Neural cell (in vitro differentiated cells): Measurements from ENCODE around the gene P2RX3. TPM values are rescaled to one million over a fixed set of nuclear protein-coding genes. Genes with fewer than 3 reads are reported as not detected.

ENCODE experiments used
- H2AFZ ChIP-seq: fragments of 200-600, 300-800 bp; sonication (generic), shearing (Covaris generic); 2 replicates; pipeline ENCODE4 v1.6.0; 2014; ENCODE audit warnings: low read depth, mild to moderate bottlenecking, antibody characterized with exemption, low read length, moderate library complexity
- H3F3A ChIP-seq: fragments of 200-600 bp; shearing (Covaris generic); 2 replicates; pipeline ENCODE4 v1.6.1; 2016; ENCODE audit warnings: mild to moderate bottlenecking, moderate library complexity, mixed read lengths, antibody characterized with exemption, low read length; ENCODE audit not compliant: insufficient read depth, poor library complexity, severe bottlenecking
- H3K27ac ChIP-seq: fragments of 200-600, 300-800 bp; sonication (generic), shearing (Covaris generic); 2 replicates; pipeline ENCODE4 v1.5.1; 2014; ENCODE audit warnings: mild to moderate bottlenecking, low read length, moderate library complexity
- H3K27me3 ChIP-seq: fragments of 300-800, 200-600 bp; sonication (generic), shearing (Covaris generic); 2 replicates; pipeline ENCODE4 v1.6.0; 2014; ENCODE audit warnings: mild to moderate bottlenecking, low read depth, low read length, moderate library complexity; ENCODE audit not compliant: insufficient read depth
- H3K36me3 ChIP-seq: fragments of 300-800, 200-600 bp; sonication (generic), shearing (Covaris generic); 2 replicates; pipeline ENCODE4 v1.5.1; 2014; ENCODE audit warnings: mild to moderate bottlenecking, antibody characterized with exemption, low read length, moderate library complexity; ENCODE audit not compliant: insufficient read depth
- H3K4me2 ChIP-seq: fragments of 300-800, 200-600 bp; sonication (generic), shearing (Covaris generic); 2 replicates; pipeline ENCODE4 v1.6.0; 2014; ENCODE audit warnings: mild to moderate bottlenecking, low read length
- H3K4me3 ChIP-seq: fragments of 300-800, 200-600 bp; sonication (generic), shearing (Covaris generic); 2 replicates; pipeline ENCODE4 v1.5.1; 2014; ENCODE audit warnings: mild to moderate bottlenecking, low read length, moderate library complexity
- H3K79me2 ChIP-seq: fragments of 200-600 bp; shearing (Covaris generic); replicated peaks from 2 replicates; pipeline ENCODE4 v1.6.0; 2014; ENCODE audit warnings: mild to moderate bottlenecking, low read length, moderate library complexity; ENCODE audit not compliant: insufficient read depth
- H3K9ac ChIP-seq: fragments of 300-800, 200-600 bp; sonication (generic), shearing (Covaris generic); 2 replicates; pipeline ENCODE4 v1.6.1; 2016; ENCODE audit warnings: mild to moderate bottlenecking, low read length, mixed read lengths
- H3K9me2 ChIP-seq: fragments of 200-600 bp; shearing (Covaris generic); 2 replicates; pipeline ENCODE4 v1.6.1; 2016; ENCODE audit warnings: mild to moderate bottlenecking, low read length, mixed read lengths; ENCODE audit not compliant: insufficient read depth
- H3K9me3 ChIP-seq: fragments of 200-600, 300-800 bp; sonication (generic), shearing (Covaris generic); 2 replicates; pipeline ENCODE4 v1.6.1; 2016; ENCODE audit warnings: mild to moderate bottlenecking, mixed run types, low read length, moderate library complexity, mixed read lengths
- H4K20me1 ChIP-seq: fragments of 200-600 bp; shearing (Covaris generic); 2 replicates; pipeline ENCODE4 v1.6.1; 2016; ENCODE audit warnings: mild to moderate bottlenecking, mixed run types; ENCODE audit not compliant: insufficient read depth
- EP300 ChIP-seq: fragments of 450-650 bp; conservative IDR thresholded peaks from 2 replicates; pipeline ENCODE4 v1.6.1; 2014; ENCODE audit warnings: antibody characterized with exemption, mild to moderate bottlenecking, moderate library complexity; ENCODE audit not compliant: poor library complexity, severe bottlenecking
- EZH2 ChIP-seq: fragments of 200-600, 300-800 bp; shearing (Covaris generic), sonication (generic); IDR thresholded peaks from 2 replicates; pipeline ENCODE4 v1.6.1; 2014; ENCODE audit warnings: antibody characterized with exemption, low read length, borderline replicate concordance, mild to moderate bottlenecking; ENCODE audit not compliant: insufficient read depth, poor library complexity, severe bottlenecking
- MXI1 ChIP-seq: fragments of 450-650 bp; conservative IDR thresholded peaks from 2 replicates; pipeline ENCODE4 v1.6.1; 2014; ENCODE audit warnings: antibody characterized with exemption, mild to moderate bottlenecking; ENCODE audit not compliant: poor library complexity, severe bottlenecking
- POLR2AphosphoS5 ChIP-seq: IDR thresholded peaks from 2 replicates; pipeline ENCODE4 v1.6.1; 2012
- RAD21 ChIP-seq: fragments of 450-650 bp; conservative IDR thresholded peaks from 2 replicates; pipeline ENCODE4 v1.6.1; 2014; ENCODE audit warnings: antibody characterized with exemption, mild to moderate bottlenecking, moderate library complexity
- SMC3 ChIP-seq: fragments of 450-650 bp; conservative IDR thresholded peaks from 2 replicates; pipeline ENCODE4 v1.6.1; 2014; ENCODE audit warnings: antibody characterized with exemption, mild to moderate bottlenecking, moderate library complexity; ENCODE audit not compliant: poor library complexity
- TAF1 ChIP-seq: IDR thresholded peaks from 2 replicates; pipeline ENCODE4 v1.6.1; 2012; ENCODE audit warnings: low read depth
- polyA plus RNA-seq: library from polyadenylated mRNA; depleted of rRNA; stranded (reverse); fragments of >200 nt; gene quantifications from 2 replicates; pipeline ENCODE4 v1.2.3, GENCODE V29; 2014
- TF ChIP-seq, protein P1 (sequence below): fragments of 450-650 bp; IDR thresholded peaks from 2 replicates; pipeline ENCODE4 v1.5.1; 2014; ENCODE audit warnings: antibody characterized with exemption, mild to moderate bottlenecking, moderate library complexity; ENCODE audit not compliant: poor library complexity, severe bottlenecking
- TF ChIP-seq, protein P2 (sequence below): IDR thresholded peaks from 2 replicates; pipeline ENCODE4 v1.6.1; 2012; ENCODE audit warnings: borderline replicate concordance

Gene P2RX3
- polyA plus RNA-seq, 1 donor from 2014 or later: not detected

DNA sequence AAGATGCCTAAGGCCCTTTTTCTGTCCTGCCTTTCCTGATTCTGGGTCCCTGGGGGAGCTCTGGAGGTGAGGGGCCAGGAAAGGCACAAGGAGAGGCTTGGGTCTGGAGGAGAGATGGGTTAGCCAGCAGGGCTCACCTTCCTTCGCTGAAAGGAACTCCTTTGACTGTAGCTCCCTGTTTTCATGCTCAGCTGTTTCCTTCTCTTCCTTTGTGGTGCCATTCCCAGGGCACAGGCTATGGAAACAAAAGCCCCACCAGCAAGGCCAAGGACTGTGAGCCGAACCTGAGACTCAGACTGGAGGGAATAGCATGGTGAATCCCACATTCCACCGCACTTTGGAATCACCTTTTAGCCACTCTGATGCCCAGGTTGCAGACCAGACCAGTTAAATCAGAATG is 78.3 kb downstream of the P2RX3 start:
- no peaks in the 10 kb centered on the region for H3K79me2 ChIP-seq
- H3F3A ChIP-seq: no peaks in the 10 kb centered on the region
- no peaks in the 10 kb centered on the region for H3K36me3 ChIP-seq
- no peak overlapping the region for H3K4me2 ChIP-seq
- no peak overlapping the region for H3K9ac ChIP-seq
- no peaks in the 10 kb centered on the region for H3K27me3 ChIP-seq
- no peaks in the 10 kb centered on the region for H4K20me1 ChIP-seq
- H2AFZ ChIP-seq: no peak overlapping the region
- H3K27ac ChIP-seq: no peak overlapping the region
- H3K9me2 ChIP-seq: no peaks in the 10 kb centered on the region
- no peaks in the 10 kb centered on the region for H3K9me3 ChIP-seq
- TF ChIP-seq SMC3 (no peak), MXI1 (no peak), EP300 (no peak), EZH2 (no peak), POLR2AphosphoS5 (no peak), RAD21 (no peak), TAF1 (no peak)
- TF ChIP-seq, protein P1, sequence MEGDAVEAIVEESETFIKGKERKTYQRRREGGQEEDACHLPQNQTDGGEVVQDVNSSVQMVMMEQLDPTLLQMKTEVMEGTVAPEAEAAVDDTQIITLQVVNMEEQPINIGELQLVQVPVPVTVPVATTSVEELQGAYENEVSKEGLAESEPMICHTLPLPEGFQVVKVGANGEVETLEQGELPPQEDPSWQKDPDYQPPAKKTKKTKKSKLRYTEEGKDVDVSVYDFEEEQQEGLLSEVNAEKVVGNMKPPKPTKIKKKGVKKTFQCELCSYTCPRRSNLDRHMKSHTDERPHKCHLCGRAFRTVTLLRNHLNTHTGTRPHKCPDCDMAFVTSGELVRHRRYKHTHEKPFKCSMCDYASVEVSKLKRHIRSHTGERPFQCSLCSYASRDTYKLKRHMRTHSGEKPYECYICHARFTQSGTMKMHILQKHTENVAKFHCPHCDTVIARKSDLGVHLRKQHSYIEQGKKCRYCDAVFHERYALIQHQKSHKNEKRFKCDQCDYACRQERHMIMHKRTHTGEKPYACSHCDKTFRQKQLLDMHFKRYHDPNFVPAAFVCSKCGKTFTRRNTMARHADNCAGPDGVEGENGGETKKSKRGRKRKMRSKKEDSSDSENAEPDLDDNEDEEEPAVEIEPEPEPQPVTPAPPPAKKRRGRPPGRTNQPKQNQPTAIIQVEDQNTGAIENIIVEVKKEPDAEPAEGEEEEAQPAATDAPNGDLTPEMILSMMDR: no peak
- TF ChIP-seq, protein P2, sequence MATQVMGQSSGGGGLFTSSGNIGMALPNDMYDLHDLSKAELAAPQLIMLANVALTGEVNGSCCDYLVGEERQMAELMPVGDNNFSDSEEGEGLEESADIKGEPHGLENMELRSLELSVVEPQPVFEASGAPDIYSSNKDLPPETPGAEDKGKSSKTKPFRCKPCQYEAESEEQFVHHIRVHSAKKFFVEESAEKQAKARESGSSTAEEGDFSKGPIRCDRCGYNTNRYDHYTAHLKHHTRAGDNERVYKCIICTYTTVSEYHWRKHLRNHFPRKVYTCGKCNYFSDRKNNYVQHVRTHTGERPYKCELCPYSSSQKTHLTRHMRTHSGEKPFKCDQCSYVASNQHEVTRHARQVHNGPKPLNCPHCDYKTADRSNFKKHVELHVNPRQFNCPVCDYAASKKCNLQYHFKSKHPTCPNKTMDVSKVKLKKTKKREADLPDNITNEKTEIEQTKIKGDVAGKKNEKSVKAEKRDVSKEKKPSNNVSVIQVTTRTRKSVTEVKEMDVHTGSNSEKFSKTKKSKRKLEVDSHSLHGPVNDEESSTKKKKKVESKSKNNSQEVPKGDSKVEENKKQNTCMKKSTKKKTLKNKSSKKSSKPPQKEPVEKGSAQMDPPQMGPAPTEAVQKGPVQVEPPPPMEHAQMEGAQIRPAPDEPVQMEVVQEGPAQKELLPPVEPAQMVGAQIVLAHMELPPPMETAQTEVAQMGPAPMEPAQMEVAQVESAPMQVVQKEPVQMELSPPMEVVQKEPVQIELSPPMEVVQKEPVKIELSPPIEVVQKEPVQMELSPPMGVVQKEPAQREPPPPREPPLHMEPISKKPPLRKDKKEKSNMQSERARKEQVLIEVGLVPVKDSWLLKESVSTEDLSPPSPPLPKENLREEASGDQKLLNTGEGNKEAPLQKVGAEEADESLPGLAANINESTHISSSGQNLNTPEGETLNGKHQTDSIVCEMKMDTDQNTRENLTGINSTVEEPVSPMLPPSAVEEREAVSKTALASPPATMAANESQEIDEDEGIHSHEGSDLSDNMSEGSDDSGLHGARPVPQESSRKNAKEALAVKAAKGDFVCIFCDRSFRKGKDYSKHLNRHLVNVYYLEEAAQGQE: no peak
- no peak overlapping the region for H3K4me3 ChIP-seq

DNA sequence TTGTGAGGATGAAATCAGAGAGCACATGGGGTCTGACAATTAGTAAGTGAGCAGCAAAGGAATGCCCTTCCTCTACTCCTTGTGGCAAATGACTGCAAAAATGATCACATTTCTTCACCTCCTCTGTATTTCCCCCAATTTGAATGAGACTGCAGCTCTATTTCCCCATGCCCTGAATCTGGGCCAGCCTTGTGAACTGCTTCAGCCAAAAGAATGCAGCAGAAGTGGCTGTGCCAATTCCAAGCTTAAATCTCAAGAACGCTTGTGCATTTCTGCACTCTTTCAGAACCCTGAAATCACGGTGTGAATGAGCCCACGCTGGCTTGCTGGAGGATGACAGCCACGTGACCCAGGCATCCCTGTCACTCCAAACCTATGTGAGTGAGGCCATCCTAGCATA is 78.9 kb downstream of the P2RX3 start:
- Histone ChIP-seq H3K9ac (no peak overlapping the region), H3K36me3 (no peaks in the 10 kb centered on the region), H3K4me3 (no peak overlapping the region)

More for the DNA sequence above, 78.9 kb downstream of the P2RX3 start:
- H3K4me2 ChIP-seq: no peak overlapping the region
- H3K27me3 ChIP-seq: no peaks in the 10 kb centered on the region
- H3K9me2 ChIP-seq: no peaks in the 10 kb centered on the region
- no peaks in the 10 kb centered on the region for H3K79me2 ChIP-seq
- H3K27ac ChIP-seq: no peak overlapping the region
- H4K20me1 ChIP-seq: no peaks in the 10 kb centered on the region
- H2AFZ ChIP-seq: no peak overlapping the region
- no peaks in the 10 kb centered on the region for H3K9me3 ChIP-seq
- H3F3A ChIP-seq: no peaks in the 10 kb centered on the region
- TF ChIP-seq TAF1 (no peak), MXI1 (no peak), SMC3 (no peak), RAD21 (no peak), EZH2 (no peak), POLR2AphosphoS5 (no peak), EP300 (no peak)
- TF ChIP-seq, protein P1: no peak
- TF ChIP-seq, protein P2: no peak
